ENCODE measurements around the gene BUB1B. TPM values are rescaled to one million over a fixed set of nuclear protein-coding genes. Genes with fewer than 3 reads are reported as not detected.
"Not testable (repeated sequence)": the region's sequence is repeated elsewhere in the genome, so short reads cannot be mapped to it uniquely, and the experiment has no call there.

The BUB1B gene
- polyA plus RNA-seq = 1 to 10 TPM; 4.3 to 5.8 TPM

- H3K4me1 ChIP-seq (ENCODE audit: control insufficient read depth in 2 of 2, insufficient read depth in 2 of 2, low read length in 1 of 2) = peaks cover 4 to 6% of the 10 kb centered on the region in 2 donors
- 2% methylated on average over 54 of the region's 54 CpGs for WGBS, 2 donors
- H3K9me3 ChIP-seq (ENCODE audit: control insufficient read depth in 2 of 2, insufficient read depth in 1 of 2, low read depth in 1 of 2, low read length in 1 of 2) = no peaks in the 10 kb centered on the region
- no peaks in the 10 kb centered on the region for H3K27me3 ChIP-seq (ENCODE audit: control insufficient read depth in 1 of 2, insufficient read depth in 2 of 2, low read length in 2 of 2)
- no peak within 1 kb of the TSS for H3K27ac ChIP-seq (ENCODE audit: low read depth in 2 of 2, low read length in 1 of 2)
- peak within 1 kb of the TSS; percentile 79 to 84 for H3K4me3 ChIP-seq (ENCODE audit: low read depth in 1 of 2, low read length in 2 of 2)
- no peaks in the 10 kb centered on the region for H3K36me3 ChIP-seq (ENCODE audit: control insufficient read depth in 2 of 2, insufficient read depth in 2 of 2, low read length in 1 of 2)
Measured at GRCh38 chr15:40160689-40161688, at the start of gene BUB1B. TSS of gene BUB1B (plus strand) at chr15:40161069. CDS start at chr15:40161221, 152 bp downstream.

- Histone ChIP-seq H3K27ac (ENCODE audit: low read depth in 2 of 2, low read length in 1 of 2) (no peak overlapping the region), H3K9me3 (ENCODE audit: control insufficient read depth in 2 of 2, insufficient read depth in 1 of 2, low read depth in 1 of 2, low read length in 1 of 2) (no peaks in the 10 kb centered on the region)
- WGBS, 2 donors = 89 to 93% methylated on average over 2 of the region's 2 CpGs
Measured at GRCh38 chr15:40111888-40112287, 49.0 kb upstream of the BUB1B start.

GRCh38 chr15:40112789-40113188 lies 48.1 kb upstream of the BUB1B start:
- Histone ChIP-seq H3K27ac (ENCODE audit: low read depth in 2 of 2, low read length in 1 of 2) (no peak overlapping the region), H3K9me3 (ENCODE audit: control insufficient read depth in 2 of 2, insufficient read depth in 1 of 2, low read depth in 1 of 2, low read length in 1 of 2) (no peaks in the 10 kb centered on the region), H3K4me1 (ENCODE audit: control insufficient read depth in 2 of 2, insufficient read depth in 2 of 2, low read length in 1 of 2) (peaks cover 2 to 7% of the 10 kb centered on the region in 2 donors), H3K4me3 (ENCODE audit: low read depth in 1 of 2, low read length in 2 of 2) (no peak overlapping the region), H3K36me3 (ENCODE audit: control insufficient read depth in 2 of 2, insufficient read depth in 2 of 2, low read length in 1 of 2) (no peaks in the 10 kb centered on the region), H3K27me3 (ENCODE audit: control insufficient read depth in 1 of 2, insufficient read depth in 2 of 2, low read length in 2 of 2) (no peaks in the 10 kb centered on the region)
- 84 to 86% methylated on average over 24 of the region's 24 CpGs for WGBS, 2 donors

More at GRCh38 chr15:40111888-40112287, 49.0 kb upstream of the BUB1B start:
- Histone ChIP-seq H3K36me3 (ENCODE audit: control insufficient read depth in 2 of 2, insufficient read depth in 2 of 2, low read length in 1 of 2) (no peaks in the 10 kb centered on the region), H3K27me3 (ENCODE audit: control insufficient read depth in 1 of 2, insufficient read depth in 2 of 2, low read length in 2 of 2) (no peaks in the 10 kb centered on the region), H3K4me3 (ENCODE audit: low read depth in 1 of 2, low read length in 2 of 2) (no peak overlapping the region), H3K4me1 (ENCODE audit: control insufficient read depth in 2 of 2, insufficient read depth in 2 of 2, low read length in 1 of 2) (peaks cover 2 to 15% of the 10 kb centered on the region in 2 donors)

GRCh38 chr15:40114218-40114617 lies 46.7 kb upstream of the BUB1B start:
- Histone ChIP-seq H3K27ac (ENCODE audit: low read depth in 2 of 2, low read length in 1 of 2) (no peak overlapping the region), H3K27me3 (ENCODE audit: control insufficient read depth in 1 of 2, insufficient read depth in 2 of 2, low read length in 2 of 2) (no peaks in the 10 kb centered on the region), H3K4me3 (ENCODE audit: low read depth in 1 of 2, low read length in 2 of 2) (no peak overlapping the region), H3K36me3 (ENCODE audit: control insufficient read depth in 2 of 2, insufficient read depth in 2 of 2, low read length in 1 of 2) (no peaks in the 10 kb centered on the region), H3K9me3 (ENCODE audit: control insufficient read depth in 2 of 2, insufficient read depth in 1 of 2, low read depth in 1 of 2, low read length in 1 of 2) (no peaks in the 10 kb centered on the region), H3K4me1 (ENCODE audit: control insufficient read depth in 2 of 2, insufficient read depth in 2 of 2, low read length in 1 of 2) (peaks cover 2 to 3% of the 10 kb centered on the region in 2 donors)
- WGBS, 2 donors = 91 to 99% methylated on average over 2 of the region's 2 CpGs

- not testable (repeated sequence) for H3K4me3 ChIP-seq (ENCODE audit: low read depth in 1 of 2, low read length in 2 of 2); H3K27me3 ChIP-seq (ENCODE audit: control insufficient read depth in 1 of 2, insufficient read depth in 2 of 2, low read length in 2 of 2); H3K36me3 ChIP-seq (ENCODE audit: control insufficient read depth in 2 of 2, insufficient read depth in 2 of 2, low read length in 1 of 2); H3K9me3 ChIP-seq (ENCODE audit: control insufficient read depth in 2 of 2, insufficient read depth in 1 of 2, low read depth in 1 of 2, low read length in 1 of 2); H3K4me1 ChIP-seq (ENCODE audit: control insufficient read depth in 2 of 2, insufficient read depth in 2 of 2, low read length in 1 of 2); H3K27ac ChIP-seq (ENCODE audit: low read depth in 2 of 2, low read length in 1 of 2)
- WGBS, 2 donors = 92 to 96% methylated on average over 14 of the region's 14 CpGs
Measured at GRCh38 chr15:40115106-40115505, 45.8 kb upstream of the BUB1B start.

- Histone ChIP-seq H3K36me3 (ENCODE audit: control insufficient read depth in 2 of 2, insufficient read depth in 2 of 2, low read length in 1 of 2) (no peaks in the 10 kb centered on the region), H3K9me3 (ENCODE audit: control insufficient read depth in 2 of 2, insufficient read depth in 1 of 2, low read depth in 1 of 2, low read length in 1 of 2) (no peaks in the 10 kb centered on the region), H3K4me1 (ENCODE audit: control insufficient read depth in 2 of 2, insufficient read depth in 2 of 2, low read length in 1 of 2) (peaks cover 0 to 3% of the 10 kb centered on the region in 2 donors), H3K27ac (ENCODE audit: low read depth in 2 of 2, low read length in 1 of 2) (no peak overlapping the region), H3K4me3 (ENCODE audit: low read depth in 1 of 2, low read length in 2 of 2) (no peak overlapping the region), H3K27me3 (ENCODE audit: control insufficient read depth in 1 of 2, insufficient read depth in 2 of 2, low read length in 2 of 2) (no peaks in the 10 kb centered on the region)
- WGBS, 2 donors = 33 to 55% methylated on average over 8 of the region's 8 CpGs
Measured at GRCh38 chr15:40115670-40116093, 45.2 kb upstream of the BUB1B start.

GRCh38 chr15:40118473-40118872 lies 42.4 kb upstream of the BUB1B start:
- Histone ChIP-seq H3K9me3 (ENCODE audit: control insufficient read depth in 2 of 2, insufficient read depth in 1 of 2, low read depth in 1 of 2, low read length in 1 of 2) (no peaks in the 10 kb centered on the region), H3K27ac (ENCODE audit: low read depth in 2 of 2, low read length in 1 of 2) (no peak overlapping the region), H3K36me3 (ENCODE audit: control insufficient read depth in 2 of 2, insufficient read depth in 2 of 2, low read length in 1 of 2) (no peaks in the 10 kb centered on the region), H3K4me3 (ENCODE audit: low read depth in 1 of 2, low read length in 2 of 2) (no peak overlapping the region), H3K27me3 (ENCODE audit: control insufficient read depth in 1 of 2, insufficient read depth in 2 of 2, low read length in 2 of 2) (no peaks in the 10 kb centered on the region), H3K4me1 (ENCODE audit: control insufficient read depth in 2 of 2, insufficient read depth in 2 of 2, low read length in 1 of 2) (peaks cover 0 to 3% of the 10 kb centered on the region in 2 donors)
- WGBS, 2 donors = 75 to 82% methylated on average over 3 of the region's 3 CpGs

- no peaks in the 10 kb centered on the region for H3K36me3 ChIP-seq (ENCODE audit: control insufficient read depth in 2 of 2, insufficient read depth in 2 of 2, low read length in 1 of 2)
Measured at GRCh38 chr15:40121911-40122638, 38.8 kb upstream of the BUB1B start.

GRCh38 chr15:40122989-40123388 lies 37.9 kb upstream of the BUB1B start:
- H3K27me3 ChIP-seq (ENCODE audit: control insufficient read depth in 1 of 2, insufficient read depth in 2 of 2, low read length in 2 of 2); H3K9me3 ChIP-seq (ENCODE audit: control insufficient read depth in 2 of 2, insufficient read depth in 1 of 2, low read depth in 1 of 2, low read length in 1 of 2); H3K27ac ChIP-seq (ENCODE audit: low read depth in 2 of 2, low read length in 1 of 2); H3K4me3 ChIP-seq (ENCODE audit: low read depth in 1 of 2, low read length in 2 of 2); H3K4me1 ChIP-seq (ENCODE audit: control insufficient read depth in 2 of 2, insufficient read depth in 2 of 2, low read length in 1 of 2); H3K36me3 ChIP-seq (ENCODE audit: control insufficient read depth in 2 of 2, insufficient read depth in 2 of 2, low read length in 1 of 2): not testable (repeated sequence)
- WGBS, 2 donors = 93% methylated on average over 1 of the region's 1 CpG; no CpG with 5 or more reads in 1 of the 2 donors

More at GRCh38 chr15:40121911-40122638, 38.8 kb upstream of the BUB1B start:
- H3K27ac ChIP-seq (ENCODE audit: low read depth in 2 of 2, low read length in 1 of 2) = no peak overlapping the region
- H3K9me3 ChIP-seq (ENCODE audit: control insufficient read depth in 2 of 2, insufficient read depth in 1 of 2, low read depth in 1 of 2, low read length in 1 of 2) = no peaks in the 10 kb centered on the region
- H3K27me3 ChIP-seq (ENCODE audit: control insufficient read depth in 1 of 2, insufficient read depth in 2 of 2, low read length in 2 of 2) = no peaks in the 10 kb centered on the region
- no peaks in the 10 kb centered on the region for H3K4me1 ChIP-seq (ENCODE audit: control insufficient read depth in 2 of 2, insufficient read depth in 2 of 2, low read length in 1 of 2)
- H3K4me3 ChIP-seq (ENCODE audit: low read depth in 1 of 2, low read length in 2 of 2) = no peak overlapping the region
- 78 to 81% methylated on average over 6 of the region's 6 CpGs for WGBS, 2 donors
